RPMI8226 (cell line): Measurements from ENCODE around the gene AZU1.

ENCODE experiments used
- DNase-seq: peaks from one replicate; pipeline ENCODE4 v3.0.0-alpha.2; 2015

The AZU1 gene

DNA sequence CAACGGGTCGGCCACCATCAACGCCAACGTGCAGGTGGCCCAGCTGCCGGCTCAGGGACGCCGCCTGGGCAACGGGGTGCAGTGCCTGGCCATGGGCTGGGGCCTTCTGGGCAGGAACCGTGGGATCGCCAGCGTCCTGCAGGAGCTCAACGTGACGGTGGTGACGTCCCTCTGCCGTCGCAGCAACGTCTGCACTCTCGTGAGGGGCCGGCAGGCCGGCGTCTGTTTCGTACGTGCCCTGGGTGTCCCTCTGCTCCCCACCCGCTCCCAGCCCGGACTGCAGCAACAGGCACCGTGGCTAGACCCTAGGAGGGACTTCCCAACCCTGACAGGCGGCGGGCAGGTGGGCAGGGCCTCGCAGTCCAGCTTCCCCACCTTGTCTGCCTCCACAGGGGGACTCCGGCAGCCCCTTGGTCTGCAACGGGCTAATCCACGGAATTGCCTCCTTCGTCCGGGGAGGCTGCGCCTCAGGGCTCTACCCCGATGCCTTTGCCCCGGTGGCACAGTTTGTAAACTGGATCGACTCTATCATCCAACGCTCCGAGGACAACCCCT is 28.0 kb downstream of the AZU1 start:
- no peak for DNase-seq

DNA sequence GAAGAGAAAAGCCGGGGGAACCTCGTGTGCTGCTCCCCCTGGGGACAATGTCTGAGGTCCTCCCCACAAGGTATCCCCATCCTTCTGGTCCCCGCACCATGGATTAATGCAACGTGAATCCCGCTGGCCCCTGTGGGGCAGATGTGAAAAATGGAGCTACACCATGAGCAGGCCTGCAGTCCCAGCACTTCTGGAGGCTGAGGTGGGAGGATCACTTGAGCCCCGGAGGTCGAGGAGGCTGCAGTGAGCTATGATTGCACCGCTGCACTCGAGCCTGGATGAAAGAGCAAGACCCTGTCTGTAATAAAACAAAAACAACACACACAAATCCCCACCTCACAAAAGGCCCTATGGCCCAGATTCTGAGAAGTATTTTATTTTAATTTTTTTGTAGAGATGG is 30.6 kb downstream of the AZU1 start:
- DNase-seq = no peak

DNA sequence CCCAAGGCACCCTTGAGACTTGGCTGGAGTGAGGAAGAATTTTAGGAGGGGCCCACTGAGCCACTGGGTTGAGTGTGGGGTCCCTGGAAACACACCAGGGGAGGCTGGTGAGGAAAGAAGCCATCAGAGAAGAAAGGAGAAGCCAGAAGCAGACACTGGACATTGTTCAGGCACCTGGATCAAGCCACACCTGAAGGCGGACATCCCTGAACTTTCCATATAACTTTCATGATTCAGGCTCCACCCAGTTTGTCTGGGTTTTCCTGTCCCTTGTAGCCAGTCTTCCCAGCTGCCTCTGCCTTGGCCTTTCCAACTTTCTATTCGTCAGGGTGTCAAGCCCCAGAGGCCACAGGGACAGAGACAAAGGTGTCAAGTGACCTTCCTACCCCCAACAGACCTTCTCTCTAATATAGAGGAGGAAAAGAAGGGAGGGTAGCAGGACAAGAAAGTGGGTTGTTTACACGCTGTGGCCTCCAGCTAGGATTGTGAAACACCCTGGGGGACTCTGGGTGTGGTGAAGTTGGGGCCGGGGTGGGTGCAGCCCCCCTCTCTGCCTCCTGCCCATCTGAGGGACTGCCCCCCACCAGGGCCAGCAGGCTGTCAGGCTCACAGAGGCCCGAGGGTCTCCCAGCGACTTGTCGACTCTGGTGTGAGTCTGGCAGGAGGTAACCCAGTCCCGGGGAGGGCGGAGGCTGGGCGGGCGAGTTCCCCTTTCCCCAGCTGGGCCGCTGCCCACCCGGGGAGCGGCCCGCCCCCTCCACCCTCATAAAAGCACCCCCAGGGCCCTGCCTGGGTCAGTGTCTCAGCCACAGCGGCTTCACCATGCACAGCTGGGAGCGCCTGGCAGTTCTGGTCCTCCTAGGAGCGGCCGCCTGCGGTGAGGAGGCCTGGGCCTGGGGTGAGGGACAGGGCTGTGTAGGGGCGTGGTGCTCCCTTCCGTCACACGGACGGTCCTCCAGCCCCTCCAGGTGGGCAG is 31.5 kb downstream of the AZU1 start, which contains the start of gene CFD:
Gene CFD (plus strand): TSS at position 797 of the 976 bp plus-strand sequence. CDS start 26 bp downstream, at position 823.
- no peak for DNase-seq

DNA sequence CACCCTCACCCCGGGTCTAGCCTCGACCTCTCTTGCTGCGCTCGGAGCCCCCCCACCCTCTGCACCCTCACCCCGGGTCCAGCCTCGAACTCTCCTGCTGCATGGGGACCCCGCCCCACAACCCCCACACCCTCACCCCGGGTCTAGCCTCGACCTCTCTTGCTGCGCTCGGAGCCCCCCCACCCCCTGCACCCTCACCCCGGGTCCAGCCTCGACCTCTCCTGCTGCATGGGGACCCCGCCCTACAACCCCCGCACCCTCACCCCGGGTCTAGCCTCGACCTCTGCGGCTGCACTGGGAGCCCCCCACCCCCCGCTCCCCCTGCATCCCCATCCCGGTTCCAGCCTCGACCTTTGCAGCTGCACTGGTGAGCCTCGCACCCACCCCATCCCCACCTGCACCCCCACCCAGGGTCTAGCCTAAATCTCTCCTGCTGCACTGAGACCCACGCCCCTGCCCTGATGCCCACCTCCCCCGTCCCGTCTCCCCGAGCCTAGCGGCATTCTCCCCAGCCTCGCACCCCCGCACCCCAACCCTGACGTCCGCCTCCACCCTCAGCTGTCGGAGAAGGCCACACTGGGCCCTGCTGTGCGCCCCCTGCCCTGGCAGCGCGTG is 33.6 kb downstream of the AZU1 start:
- no peak for DNase-seq

DNA sequence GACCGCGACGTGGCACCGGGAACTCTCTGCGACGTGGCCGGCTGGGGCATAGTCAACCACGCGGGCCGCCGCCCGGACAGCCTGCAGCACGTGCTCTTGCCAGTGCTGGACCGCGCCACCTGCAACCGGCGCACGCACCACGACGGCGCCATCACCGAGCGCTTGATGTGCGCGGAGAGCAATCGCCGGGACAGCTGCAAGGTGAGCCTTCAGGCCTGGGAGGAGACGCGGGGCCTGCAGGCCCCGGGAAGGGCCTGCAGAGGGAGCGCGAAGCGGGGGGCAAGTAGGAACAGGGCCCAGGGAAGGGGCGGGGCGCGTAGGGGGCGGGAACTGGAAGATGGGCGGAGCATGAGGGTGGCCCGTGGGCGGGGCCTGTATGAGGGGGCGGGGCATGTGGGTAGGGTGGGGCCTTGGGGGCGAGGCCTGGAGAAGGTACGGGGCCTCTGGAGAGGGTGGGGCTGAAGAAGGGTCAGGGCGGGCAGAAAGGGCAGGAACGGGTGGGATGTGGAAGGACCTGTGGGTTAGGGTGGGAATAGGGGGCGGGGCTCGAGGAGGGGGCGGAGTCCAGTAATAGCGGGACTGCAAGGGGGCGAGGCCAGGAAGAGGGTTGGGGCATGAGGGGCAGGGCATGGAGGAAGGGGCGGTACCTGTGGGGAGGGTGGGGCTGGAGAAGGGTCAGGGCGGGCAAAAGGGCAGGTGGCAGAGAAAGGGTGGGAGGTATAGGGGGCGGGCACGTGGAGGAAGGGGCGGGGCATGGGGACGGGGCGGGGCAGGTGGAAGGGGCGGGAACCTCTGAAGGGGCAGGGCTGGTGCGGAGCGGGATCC is 34.3 kb downstream of the AZU1 start:
- peak; percentile 74 for DNase-seq

DNA sequence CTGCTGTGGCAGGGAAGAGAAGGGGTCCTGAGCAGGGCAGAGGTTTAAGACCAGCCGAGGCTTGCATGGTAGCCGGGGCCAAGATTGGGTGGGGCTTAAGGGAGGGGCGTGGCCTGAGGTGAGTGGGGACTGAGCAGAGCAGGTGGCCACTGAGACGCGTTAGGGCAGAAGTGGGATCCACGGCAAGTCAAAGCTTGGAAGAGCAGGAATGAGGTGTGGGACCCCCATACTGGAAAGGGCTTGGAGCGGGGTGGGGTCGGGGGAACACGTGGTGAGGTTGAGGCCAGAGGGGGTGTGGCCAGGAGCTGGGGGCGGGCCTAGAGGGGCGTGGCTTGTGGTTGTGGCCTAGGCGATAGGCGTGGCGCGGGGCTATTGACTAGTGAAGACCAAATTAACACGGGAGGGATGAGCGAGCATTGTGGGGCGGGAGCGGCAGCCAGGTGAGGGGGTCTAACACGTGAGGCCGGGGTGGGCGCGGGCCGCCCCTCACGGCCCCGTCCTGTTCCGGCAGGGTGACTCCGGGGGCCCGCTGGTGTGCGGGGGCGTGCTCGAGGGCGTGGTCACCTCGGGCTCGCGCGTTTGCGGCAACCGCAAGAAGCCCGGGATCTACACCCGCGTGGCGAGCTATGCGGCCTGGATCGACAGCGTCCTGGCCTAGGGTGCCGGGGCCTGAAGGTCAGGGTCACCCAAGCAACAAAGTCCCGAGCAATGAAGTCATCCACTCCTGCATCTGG is 35.1 kb downstream of the AZU1 start:
- DNase-seq = peak; percentile 52

DNA sequence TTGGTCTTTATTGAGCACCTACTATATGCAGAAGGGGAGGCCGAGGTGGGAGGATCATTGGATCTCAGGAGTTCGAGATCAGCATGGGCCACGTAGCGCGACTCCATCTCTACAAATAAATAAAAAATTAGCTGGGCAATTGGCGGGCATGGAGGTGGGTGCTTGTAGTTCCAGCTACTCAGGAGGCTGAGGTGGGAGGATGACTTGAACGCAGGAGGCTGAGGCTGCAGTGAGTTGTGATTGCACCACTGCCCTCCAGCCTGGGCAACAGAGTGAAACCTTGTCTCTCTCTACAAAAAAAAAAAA is 35.6 kb downstream of the AZU1 start:
- no peak for DNase-seq

DNA sequence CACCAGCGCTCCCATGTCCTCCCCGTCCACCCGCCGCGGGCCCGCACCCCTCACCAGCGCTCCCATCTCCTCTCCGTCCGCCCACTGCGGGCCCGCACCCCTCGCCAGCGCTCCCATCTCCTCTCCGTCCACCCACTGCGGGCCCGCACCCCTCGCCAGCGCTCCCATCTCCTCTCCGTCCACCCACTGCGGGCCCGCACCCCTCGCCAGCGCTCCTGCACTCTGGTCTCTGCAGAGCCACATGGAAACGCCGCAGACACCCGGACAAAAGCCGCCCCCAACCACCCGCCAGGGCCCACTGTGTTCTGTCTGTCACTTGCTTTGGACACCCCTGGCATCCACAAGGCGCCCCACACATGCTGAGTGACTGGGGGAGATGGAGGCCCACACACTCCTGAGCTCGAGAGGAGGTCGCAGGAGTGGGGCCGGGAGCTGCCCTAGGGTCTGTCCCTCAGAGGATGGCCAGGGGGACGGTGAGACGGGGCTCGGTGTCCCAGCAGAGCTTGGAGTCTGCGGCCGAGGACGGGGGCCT is 39.2 kb downstream of the AZU1 start:
- no peak for DNase-seq

DNA sequence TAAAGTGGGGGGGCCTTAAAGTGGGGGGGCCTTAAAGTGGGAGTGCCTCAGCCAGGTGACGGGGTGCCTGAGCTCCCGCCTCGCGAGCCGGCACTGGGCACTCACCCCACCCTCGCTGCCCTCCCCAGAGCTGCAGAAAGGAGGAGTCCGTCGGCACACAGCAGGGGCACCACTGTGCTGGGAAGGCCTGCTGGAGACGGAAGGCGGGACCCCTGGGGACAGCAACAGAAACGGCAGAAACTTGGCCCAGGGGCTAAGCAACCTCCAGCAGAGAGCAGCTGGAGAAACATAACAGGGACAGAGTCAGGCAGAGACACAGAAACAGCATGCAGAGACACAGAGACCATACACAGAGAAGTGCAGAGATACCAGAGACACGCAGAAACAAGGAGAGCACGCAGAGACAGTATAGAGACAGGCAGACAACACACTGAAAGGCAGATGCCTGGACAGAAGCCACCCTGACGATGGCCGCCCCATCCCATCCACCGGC is 39.7 kb downstream of the AZU1 start:
- DNase-seq = no peak

DNA sequence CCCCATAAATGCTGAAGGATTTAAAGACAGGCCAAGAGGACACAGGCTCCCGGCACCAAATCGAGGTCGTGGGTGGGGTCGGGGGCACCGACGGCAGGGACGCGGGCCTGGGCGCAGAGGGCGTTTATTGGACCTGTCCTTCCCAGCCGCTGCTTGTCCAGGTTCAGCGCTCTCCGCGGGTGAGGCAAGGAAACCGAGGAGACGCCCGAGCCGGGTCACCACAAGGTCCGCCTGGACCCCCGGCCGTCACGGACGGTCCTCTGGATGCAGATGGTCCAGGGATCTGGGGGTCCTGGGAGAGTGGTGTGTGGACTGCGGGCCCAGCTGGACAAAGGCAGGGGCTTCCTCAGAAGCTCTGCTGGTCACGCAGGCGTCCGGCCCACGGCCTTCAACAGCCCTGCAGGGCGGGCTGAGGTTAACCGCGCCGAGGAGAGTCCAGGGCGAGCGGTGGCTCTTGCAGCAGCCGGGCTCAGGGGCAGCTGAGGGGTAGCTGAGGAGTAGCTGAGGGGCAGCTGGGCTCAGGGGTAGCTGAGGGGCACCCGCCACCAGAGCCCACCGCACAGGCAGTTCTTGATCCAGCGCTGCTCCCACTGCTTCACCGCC is 40.3 kb downstream of the AZU1 start:
- DNase-seq = no peak

DNA sequence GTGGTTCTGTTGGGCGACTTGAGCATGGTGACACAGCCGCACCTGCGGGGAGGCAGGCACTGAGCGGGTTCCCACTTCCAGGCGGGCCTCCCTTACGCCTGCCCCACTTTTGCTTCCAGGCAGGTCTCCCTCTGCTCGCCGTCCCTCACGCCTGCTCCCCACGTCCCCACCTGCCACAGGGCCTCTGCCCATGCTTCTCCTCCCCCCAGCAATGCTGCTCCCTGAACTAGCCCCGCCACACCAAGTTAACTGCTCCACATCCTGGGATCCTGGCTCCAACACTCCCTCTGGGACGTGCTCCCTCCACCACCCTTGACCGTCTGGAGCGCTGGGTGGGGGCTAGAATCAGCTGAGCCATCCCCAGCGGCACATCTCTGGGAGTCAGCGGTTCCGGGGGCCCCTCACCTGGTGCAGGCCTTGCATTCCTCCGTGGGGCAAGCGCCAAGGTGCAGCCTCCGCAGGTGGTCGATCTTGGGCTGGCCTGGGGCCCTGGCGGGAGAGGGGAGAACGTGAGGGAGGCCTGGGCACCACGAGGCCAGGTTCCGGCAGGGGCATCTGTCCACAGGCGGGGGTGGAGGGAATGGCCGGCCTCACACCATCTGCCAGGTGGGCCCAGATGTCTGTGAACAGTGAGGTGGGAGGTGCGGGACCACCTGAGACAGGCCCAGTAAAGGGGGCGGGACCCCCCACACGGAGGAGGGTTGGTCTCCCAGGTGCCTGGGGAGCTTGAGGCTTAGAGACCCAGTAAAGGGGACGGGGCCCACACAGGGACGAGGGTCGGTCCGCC is 41.0 kb downstream of the AZU1 start:
- DNase-seq = no peak

DNA sequence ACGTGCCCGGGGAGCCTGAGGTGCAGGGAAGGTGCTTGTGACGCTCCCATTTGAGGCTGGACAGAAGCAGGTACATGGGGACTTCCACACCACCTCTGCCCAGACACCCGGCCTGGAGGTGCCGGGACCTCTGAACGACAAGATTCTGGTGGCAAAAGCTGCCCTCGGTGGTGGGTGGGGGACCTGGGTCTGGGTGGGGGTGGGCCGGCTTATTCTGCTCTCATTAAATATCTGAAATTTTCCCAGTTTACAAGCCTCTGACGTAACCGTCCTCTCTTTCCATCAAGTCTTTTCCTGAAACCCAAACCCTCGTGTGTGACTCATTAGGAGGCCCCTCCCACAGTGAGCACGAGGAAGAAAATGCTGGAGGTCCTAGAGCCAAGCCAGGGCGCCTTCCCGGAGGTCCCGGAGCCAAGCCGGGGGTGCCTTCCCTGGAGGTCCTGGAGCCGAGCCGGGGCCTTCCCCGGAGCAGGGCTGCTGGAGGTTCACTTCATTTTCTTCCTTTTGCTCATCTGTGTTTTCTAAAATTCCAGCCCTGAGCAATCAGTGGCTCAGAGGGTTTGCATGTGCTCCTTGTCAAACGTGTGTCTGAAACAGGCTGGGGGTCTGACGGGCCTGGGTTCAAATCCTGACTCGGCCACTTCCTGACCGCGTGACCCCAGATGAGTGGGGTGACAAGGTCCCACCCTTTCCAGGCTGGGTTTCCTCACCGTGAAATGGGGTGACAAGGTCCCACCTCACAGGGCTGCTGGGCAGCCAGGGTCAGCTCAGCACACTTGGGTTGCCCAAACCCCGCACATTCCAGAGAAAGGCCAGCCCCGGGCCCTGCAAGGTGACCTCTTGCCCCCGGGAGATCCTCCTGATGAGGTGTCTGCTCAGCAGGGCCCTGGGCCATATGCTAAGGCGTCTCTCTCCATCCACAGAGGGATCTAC is 41.9 kb downstream of the AZU1 start:
- DNase-seq = no peak

DNA sequence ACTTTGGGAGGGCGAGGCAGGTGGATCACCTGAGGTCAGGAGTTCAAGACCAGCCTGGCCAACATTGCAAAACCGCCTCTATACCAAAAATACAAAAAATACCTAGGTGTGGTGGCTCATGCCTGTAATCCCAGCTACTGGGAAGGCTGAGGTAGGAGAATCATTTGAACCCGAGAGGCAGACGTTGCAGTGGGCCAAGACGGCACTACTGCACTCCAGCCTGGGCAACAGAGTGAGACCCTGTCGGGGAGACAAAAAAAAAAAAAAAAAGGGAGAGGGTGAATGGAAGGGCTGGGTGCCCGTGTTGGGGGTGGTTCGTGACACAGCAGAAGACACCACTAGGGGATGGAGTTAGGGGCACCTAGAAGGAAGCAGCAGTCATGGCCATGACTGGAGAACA is 42.7 kb downstream of the AZU1 start:
- DNase-seq = no peak

DNA sequence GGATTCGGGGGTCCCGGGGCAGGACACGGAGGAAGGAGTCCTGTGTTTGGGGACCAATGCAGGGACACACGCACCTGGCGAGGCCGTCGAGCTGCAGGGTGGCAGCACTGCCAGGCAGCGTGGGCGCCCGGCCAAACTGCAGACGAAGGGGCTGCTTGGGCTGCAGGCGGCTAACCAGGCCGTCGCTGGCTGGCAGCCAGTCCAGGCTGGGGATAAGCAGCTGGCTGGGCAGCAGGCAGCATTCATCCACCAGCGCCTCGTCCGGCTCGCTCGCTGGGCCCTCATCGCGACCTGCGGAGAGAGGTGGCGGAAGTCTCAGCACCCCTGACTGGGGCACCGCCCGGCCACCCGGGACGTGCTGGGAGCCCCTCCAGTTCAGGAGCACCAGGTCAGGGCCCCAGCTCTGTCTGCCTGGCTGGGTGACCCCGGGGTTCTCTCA is 43.3 kb downstream of the AZU1 start:
- no peak for DNase-seq

DNA sequence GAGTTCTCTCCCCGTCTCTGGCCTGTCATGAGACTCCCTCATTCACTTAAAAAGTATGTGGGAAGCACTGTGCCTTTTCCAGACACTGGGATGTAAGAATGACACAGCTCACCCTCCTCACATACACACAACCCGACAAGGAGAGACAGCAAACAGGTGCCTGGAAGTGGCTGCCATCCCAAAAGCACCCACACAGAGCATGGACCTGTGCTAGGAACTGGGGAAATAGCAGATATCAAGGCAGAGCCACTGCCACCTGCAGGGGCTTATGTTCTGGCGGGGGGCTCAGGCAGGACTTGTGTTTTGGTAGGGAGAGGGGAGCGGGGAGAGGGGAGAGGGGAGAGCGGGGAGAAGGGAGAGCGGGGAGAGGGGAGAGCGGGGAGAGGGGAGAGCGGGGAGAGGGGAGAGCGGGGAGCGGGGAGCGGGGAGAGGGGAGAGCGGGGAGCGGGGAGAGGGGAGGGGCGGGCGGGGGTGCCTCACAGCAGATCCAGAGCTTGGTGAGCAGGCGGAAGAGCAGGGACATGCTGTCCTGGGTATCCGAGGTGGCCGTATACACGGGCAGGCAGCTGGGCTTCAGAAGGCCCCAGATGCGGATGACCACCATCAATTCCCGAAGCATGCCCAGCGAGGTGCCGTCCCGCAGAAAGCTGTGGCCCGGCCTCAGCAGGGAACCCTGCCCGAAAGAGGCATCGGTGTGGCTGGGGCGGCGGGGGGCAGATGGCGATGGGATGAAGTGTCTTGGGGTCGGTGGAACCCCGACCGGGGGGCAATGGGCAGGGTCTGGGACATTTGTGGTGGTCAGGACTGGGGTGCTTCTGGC is 44.0 kb downstream of the AZU1 start:
- DNase-seq = no peak

DNA sequence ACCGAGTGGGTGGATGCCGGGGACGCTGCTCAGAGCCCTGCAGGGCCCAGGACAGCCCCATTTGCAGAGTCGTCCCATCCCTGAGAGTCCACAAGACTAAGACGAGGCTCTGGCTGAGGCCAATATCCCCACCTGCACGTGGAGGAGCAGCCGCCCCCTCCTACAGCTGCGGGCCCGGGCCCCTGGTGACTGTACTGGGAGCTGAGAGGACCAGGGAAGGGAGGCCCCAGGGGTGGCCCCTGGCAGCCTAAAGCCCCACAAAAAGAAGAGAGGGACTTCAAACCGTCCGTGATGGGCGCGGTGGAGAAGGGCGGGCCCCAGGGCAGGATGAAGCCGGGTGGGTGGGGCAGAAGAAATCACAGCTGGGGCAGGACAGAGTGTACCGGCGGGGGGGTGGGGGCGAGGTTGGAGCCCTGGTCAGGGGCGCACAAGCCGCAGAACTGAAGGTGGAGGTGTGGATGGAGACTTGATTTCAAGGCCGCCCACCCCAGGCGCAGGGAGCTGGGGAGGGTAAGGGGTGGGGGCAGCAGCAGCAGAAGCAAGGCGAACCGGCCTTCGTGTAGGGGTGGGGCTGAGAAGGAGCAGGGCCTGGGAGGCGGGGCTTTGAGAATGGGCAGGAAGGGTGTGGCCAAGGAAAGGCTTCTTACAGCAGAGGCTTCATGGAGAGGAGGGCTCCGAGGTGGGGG is 44.8 kb downstream of the AZU1 start:
- DNase-seq = peak; percentile 79

DNA sequence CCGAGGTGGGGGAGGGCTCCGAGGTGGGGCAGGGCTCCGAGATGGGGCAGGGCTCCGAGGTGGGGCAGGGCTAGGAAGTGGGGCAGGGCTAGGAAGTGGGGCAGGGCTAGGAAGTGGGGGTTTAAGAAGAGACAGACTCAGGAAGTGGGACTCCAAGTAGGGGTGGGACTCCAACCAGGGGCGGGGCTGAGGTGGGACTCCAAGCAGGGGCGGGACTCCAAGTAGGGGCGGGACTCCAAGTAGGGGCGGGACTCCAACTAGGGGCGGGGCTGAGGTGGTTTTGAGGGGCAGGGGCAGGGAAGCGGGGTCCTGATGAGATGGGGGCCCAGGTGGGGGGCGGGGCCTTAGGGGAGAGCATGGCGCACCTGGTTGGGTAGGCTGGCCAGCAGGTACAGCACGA is 45.4 kb downstream of the AZU1 start:
- peak; percentile 45 for DNase-seq

DNA sequence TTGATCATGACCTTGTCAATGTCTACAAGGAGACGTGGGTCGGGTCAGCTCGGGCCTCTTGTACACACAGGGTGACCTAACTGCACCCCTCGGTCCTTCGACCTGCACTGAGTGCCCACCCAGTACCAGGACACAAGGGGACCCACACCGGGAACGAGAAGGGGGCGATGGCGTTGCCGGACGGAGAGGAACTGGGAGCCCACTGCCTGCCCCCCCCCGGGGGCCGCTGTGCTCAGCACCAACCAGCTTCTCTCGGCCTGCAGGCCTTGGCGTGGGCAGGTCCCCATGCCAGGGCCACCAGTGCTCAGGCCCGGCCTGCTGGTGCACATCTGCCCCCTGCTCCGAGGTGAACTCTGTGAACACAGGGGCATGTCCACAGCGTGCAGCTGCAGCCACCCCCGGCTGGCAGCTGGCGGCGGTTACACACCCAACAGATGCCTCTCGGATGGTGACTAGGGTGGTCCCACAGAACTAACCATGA is 46.0 kb downstream of the AZU1 start:
- no peak for DNase-seq
